Activated CD8-positive, alpha-beta memory T cell treated with anti-CD3 and anti-CD28 coated beads, Interleukin-2, amount 50 U/mL, for 1 hour (primary cell): ENCODE results near the gene TRIM7.
"Not testable (repeated sequence)": the region's sequence is repeated elsewhere in the genome, so short reads cannot be mapped to it uniquely, and the experiment has no call there.

Experiments
- DNase-seq: peaks from one replicate; pipeline ENCODE4 v3.0.0-alpha.2; 2020; ENCODE audit errors: extremely low read depth

Gene TRIM7

DNA sequence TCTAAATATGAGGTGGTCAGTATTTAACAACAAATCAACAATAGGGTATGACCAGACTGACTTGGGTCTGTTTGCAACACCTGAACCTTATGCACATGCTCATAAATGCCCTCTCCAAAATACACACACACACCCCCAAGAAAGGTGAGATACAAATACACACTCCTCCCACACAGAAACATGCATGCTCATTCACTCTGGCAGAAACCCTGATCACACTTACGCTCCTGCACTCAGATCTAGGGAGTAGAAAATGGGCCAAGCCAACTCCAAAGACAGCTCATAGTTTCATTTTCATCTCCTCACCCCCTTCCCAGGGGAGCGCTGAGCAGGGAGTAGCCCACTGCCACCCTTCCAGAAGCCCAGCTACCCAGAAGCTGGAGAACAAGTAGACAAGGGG, 11.3 kb downstream of the TRIM7 start:
- no peak for DNase-seq

DNA sequence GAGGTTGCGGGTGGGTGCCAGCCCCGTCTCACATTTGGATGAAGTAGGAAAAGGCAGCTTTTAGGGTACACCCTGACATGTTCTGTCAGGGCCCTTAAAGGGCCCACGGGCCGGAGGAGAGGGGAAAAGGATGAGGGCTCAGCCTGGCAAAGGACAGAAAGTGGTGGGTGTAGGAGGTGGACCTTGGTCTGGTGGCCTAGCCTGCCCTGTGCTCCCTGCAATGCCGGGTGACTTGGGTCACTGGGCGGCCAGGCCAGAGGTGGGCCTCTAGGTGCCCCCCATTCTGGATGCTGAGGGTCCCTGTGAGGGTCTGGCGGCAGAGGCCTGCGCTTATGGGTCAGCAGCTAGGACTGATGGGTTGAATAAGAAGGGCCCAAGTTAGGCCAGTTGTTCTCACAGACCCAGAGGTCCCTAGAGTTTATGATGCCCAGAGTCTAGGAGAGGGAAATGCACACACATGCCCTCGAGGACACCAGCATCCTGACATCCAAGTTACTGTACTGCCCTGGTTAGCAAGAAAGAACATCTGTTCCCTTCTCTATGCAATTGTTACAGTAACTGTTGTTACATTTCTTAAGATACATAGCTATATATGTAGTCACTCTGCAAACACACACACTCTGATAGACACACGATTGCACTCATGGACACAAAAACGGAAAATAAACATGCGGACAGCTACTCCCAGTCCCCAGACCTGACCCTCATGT, 12.5 kb downstream of the TRIM7 start:
- DNase-seq, result no peak

DNA sequence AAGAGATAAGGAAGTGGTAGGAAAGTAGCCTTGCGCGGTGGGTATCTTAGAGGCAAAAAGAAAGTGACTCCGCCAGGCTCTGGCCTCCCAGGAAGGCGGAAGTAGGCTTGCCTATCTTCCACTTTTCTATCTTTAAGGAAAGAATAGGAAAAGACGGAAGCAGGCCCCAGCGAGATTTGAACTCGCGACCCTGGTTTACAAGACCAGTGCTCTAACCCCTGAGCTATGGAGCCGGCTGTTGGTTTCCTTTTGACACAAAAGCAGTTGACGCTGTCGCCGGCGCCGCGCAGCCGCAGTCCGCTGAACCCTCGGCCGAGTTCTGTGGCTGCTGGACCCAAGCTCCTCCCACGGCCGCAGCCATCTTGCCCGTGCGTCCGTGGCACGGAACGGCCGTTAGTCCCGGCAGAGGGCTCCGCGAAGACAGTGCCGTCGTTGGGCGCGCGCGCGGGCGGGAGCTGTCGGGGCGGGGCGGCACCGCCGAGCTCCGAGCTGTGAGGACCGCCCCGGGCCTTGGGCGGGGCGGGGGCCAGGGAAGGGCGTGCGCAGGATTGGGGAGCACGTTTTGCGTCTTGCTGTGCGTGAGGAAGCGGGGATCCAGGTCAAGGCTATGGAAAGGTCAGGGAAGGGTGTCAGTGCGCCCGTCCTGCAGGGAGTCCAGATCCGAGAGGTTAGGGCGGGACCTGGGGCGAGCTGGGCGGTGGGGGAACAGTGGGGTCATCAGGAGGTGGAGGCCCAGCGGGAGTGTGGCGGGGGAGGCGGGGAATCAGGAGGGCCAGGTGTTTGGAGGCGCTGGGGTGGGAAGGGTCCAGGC, 13.3 kb downstream of the TRIM7 start:
- peak; percentile 77 for DNase-seq

DNA sequence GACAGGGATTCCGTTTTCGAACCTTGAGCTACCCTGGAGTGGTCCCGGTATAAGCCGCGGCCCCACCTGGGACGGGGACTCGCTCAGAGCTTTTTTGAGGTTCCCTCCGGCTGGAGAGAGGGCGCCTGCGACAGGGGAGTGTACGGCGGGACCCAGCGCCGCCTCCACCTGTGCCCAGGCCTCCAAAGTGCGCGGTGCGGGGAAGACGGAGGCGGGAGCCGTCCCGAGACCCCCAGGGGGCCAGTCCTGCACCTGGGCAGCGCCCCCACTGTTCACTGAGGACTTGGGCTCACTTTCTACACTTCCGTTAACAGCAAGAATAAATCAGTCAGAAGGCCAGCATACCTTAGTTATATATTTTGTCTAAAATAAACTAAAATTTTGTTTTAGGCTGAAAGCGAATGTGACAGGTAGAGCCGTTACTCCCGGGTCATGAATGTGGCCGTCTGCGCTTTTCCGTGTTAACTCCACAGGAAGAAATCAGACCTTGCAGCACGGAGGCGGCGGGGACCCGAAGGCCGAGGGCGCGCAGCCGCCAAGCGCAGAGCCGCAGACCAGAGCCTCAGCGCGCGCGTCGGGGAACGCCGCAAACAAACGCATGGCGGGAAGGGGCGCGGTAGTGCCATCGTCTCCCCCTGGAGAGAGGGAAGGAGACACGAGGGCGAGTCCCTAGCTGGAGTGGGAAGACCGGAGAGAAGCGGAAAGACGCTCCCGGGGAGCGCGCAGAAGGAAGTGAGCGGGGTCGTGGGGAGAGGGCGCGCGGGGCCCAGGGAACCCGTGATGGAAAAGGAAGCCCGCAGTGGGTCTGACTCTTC, 14.1 kb downstream of the TRIM7 start:
- DNase-seq, result no peak

DNA sequence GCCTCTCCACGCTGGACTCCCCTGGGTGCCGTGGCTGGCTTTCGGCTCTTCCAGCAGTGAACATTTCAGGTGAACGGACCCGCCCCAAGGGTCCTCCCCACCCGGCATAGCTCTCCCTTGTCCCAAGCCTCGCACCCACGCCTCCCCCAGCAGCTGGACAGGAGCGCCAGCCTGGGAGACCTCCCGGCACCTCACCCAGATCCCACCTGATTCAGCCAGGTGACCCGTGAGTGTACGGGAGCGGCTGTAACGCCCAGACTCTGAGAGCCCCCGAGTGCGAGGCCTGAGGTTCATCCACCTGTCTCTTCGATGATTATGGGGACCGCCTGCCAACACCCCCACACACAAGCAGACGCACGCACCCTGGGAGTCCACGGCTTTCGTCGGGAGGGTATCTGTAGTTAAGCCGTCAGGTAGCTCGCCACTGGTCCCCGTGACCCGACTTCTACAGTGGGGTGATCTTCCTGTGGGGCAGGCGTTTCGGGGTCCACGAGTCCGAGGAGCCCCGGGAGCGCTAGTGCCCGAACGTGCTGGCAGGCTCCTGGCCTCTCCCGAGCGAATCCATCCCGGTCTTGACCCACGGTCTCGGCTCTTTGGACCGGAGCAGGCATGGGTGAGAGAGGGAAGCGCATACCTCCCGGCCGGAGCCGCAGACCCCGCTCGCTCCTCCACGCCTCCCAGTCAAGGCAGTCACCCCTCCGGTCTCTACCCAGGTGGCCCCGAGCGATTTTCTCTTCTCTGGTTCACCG, 14.9 kb downstream of the TRIM7 start:
- DNase-seq, result no peak

DNA sequence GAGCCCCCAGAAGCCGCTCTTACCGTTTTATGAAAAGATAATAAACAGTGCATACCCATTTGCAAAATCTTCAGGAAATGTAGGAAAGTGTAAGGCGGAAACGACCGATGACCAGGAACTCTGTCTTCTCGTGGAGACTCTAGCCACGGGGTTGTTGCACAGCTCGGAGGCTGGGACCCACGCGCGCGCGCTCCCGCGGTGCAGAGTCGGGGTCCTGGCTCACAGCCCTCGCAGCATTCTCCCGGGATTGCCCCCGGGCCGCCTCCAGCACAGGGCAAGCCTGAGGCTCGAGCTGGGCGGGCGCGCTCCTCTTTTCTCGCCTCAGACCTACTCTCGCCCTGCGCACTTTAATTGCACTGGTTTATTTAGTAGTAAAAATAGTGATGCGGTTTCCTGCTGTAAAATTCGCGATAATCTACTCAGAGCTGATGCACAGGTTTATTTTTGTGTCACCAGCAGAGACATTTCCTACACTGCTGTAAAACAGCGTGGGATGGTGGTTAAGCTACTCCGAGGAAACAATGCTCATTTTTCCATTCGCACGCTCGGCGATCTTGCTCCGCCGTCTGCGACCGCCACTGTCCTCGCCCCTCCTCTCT, 15.5 kb downstream of the TRIM7 start:
- DNase-seq, result no peak

DNA sequence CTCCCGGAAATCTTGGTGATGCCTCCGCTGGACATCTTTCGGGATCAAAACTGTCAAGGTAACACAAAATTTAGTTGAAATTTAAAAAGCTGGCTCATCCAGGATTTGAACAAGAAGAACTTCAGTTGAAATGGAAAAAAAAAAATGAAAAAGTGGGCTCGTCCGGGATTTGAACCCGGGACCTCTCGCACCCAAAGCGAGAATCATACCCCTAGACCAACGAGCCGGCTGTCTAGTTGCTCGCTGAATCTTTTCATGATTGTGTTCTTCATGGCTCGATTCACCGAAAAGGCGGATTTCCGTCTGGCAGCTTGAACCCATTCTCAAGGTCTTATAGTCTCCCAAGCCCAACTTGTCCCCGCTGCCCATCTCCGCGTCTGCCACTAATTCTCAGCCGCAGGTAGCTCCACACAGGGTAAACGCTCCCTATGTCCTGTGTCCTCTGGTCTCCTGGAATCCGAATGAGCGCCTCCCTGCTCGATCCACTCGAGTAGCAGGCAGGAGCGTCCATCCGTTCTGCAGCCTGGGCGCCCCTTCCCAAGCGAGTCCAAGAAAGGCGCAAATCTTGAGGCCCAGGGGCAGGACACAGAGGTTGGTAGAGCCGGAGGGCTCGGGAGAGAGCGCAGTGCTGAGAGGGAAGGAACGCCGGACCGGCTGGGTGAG, 16.2 kb downstream of the TRIM7 start:
- no peak for DNase-seq

DNA sequence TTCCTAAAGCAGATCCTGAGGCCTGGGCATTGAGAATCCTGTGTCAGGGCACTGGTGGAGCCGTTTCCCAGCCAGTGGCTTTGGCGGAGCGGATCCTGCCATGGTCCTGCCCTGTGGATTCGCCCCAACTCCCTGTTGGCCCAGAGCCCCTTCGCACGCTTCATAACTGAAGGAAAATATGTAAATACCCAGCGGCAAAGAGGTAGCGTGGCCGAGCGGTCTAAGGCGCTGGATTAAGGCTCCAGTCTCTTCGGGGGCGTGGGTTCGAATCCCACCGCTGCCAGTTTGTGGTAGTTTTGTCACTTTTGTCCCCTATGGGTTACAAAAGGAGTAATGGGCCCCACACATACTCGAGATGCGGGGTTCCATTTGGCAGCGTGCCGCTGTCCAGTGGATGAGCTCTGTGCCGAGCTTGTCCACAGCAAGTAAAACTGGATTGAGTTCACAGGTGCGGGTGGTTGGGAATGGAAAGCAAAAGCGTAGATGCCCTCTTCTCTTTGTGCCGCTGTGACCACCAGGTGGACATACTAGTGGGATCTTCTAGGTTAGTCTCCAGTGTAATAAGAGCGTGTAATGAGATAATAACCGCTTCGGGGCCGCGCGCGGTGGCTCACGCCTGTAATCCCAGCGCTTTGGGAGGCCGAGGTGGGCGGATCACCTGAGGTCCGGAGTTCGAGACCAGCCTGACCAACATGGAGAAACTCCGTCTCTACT, 17.3 kb downstream of the TRIM7 start:
- no peak for DNase-seq

DNA sequence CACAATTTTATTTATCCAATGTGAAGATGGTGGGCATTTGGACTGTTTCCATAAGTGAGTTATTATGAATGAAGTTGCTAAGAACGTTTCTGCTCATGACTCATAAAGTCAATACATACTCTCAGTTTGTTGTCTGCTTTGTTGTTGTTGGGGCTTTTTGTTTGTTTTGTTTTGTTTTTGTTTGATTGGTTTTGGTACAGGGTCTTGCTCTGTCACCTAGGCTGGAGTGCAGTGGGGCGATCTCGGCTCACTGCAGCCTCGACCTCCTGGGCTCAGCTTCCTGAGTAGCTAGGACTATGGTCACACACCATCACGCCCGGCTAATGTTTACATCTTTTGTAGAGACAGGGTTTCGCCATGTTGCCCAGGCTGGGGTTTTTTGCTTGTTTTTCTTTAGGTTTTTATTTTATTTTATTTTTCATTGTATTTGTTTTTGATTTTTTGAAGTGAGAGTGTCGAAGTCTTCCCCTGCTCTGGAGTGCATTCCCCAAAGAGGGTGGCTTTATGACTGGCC, 18.0 kb downstream of the TRIM7 start:
- no peak for DNase-seq

DNA sequence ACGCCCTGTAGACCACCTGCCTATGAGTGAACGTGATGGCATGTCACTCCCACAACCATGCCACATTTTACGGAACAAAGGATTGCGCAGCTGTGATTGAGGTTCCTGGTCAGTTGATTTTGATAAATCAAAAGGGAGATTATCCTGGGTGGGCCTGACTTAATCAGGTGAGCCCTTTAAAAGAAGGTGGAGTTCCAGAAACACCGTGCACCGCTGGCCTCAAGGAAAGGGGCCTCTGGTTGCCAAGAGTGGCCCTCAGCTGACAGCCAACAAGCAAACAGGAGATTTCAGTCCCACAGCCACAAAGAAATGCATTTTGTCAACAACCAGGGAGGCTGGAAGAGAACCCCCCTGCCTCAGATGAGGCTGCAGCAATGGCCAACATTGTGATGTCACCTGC, 19.0 kb downstream of the TRIM7 start:
- no peak for DNase-seq

DNA sequence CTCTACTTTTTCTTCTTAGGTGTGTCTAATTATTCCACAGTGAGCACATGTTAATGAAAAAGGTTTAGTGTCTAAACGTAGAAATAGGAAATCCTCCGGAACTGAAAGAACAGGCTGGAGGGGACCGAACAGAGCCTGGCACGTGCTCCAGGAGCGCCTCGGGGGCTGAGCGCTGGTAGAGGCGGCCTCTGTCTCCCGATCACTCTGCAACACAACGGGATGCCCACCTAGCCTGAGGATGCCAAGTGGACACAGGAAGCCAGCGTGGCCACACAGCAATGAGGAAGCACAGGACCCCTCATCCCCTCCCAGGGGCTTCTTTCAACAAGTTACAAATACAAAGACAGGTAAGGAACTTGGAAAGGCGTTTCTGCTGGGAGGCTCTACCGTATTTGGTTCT, 19.4 kb downstream of the TRIM7 start:
- DNase-seq, result no peak

DNA sequence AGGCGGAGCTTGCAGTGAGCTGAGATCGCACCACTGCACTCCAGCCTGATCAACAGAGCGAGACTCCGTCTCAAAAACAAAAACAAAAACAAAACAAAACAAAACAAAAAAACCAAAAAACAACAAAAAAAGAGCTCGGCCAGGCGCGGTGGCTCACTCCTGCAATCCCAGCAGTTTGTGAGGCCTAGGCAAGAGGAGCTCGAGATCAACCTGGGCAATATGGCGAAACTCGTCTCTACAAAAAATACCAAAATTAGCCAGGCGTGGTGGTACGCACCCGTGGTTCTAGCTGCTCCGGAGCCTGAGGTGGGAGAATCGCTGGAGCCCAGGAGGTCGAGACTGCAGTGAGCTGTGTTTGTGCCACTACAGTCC, 20.2 kb downstream of the TRIM7 start:
- no peak for DNase-seq

DNA sequence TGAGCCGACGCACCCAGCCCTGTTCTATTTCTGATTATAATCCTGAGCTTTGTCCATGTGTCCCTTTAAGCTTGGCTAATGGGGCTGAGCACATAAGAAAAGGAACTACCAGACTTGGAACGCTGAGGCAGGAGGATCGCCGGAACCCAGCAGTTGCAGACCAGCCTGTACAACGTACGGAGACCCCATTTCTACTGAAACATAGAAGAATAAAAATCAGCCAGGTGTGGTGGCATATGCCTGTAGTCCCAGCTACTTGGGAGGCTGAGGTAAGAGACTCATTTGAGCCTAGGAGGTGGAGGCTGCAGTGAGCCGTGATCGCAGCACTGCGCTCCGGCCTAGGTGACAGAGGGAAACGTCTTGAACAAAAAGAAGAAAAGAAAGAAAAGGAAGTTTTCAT, 22.3 kb downstream of the TRIM7 start:
- no peak for DNase-seq

DNA sequence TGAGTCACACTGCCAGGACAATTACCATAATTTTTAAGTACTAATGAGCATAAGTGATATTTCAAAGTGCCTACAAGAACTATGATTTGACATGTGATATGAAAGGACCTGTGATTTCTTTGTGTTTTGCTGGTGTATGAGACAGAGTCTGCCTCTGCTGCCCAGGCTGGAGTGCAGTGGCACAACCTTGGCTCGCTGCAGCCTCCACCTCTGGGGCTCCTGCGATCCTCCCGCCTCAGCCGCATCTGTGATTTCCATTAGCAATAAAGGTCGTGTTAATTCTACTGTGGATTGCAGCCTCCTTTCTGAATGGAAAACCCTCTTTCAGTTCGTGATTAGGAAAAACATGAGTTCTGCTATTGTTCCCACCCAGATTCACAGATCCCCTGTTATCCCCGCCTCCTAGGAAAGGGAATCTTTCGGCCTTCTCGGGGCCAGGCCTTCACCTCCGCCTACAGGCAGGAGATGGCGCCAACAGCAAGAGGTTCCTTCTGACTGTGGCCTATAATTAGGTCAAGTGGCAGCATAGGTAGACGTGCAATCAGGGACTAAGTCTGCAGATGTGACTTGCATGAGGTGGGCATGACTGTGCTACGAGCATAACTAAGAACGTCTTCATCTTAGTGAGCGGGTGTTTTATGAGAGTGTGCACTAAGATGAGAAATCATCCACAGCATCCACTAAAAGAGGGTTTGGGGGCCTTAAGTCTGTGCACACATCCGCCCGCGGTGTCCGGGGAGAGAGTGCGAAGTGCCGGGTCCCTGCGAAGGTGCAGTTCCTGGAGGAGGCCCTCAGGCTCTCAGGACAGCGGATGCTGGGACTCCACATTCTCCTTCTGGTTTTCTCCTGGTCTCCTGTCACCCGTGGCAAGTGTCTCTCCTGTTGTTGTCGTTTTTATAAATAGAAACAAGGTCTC, 23.1 kb downstream of the TRIM7 start:
- no peak for DNase-seq

DNA sequence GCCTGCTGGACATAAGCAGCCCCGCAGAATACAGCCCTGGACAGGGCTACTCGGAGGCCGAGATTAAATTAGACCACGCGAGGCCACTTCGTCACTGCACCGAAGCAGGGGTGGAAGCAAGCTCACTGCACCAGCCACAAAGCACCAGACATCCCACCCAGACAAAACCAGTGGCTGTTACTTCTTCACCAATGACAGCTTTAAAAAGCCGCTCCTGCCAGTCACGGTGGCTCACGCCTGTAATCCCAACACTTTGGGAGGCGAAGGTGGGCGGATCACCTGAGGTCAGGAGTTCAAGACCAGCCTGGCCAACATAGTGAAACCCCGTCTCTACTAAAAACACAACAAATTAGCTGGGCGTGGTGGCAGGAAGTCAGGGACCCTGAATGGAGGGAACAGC, 27.4 kb downstream of the TRIM7 start:
- DNase-seq, result not testable (repeated sequence)

DNA sequence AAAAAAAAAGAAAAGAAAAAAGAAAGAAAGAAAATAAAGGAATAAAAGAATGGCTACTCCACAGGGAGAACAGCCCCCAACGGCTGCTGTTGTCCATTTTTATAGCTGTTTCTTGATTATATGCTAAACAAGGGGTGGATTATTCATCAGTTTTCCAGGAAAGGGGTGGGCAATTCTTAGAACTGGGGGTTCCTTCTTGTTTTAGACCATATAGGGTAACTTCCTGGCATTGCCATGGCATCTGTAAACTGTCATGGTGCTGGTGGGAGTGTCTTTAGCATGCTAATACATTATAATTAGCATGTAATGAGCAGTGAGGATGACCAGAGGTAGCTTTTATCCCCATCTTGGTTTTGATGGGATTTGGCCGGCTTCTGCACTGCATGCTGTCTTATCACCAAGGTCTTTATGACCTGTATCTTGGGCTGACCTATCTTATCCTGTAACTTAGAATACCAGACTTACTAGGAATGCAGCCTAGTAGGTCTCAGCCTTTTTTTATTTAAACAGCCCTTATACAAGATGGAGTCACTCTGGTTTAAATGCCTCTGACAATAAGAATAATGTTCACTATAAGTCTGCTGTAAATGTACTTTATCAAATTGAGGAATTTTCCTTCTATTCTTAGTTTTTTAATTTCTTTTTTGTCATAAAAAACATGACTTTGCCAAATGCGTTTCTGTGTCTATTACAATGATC, 28.6 kb downstream of the TRIM7 start:
- DNase-seq, result no peak

DNA sequence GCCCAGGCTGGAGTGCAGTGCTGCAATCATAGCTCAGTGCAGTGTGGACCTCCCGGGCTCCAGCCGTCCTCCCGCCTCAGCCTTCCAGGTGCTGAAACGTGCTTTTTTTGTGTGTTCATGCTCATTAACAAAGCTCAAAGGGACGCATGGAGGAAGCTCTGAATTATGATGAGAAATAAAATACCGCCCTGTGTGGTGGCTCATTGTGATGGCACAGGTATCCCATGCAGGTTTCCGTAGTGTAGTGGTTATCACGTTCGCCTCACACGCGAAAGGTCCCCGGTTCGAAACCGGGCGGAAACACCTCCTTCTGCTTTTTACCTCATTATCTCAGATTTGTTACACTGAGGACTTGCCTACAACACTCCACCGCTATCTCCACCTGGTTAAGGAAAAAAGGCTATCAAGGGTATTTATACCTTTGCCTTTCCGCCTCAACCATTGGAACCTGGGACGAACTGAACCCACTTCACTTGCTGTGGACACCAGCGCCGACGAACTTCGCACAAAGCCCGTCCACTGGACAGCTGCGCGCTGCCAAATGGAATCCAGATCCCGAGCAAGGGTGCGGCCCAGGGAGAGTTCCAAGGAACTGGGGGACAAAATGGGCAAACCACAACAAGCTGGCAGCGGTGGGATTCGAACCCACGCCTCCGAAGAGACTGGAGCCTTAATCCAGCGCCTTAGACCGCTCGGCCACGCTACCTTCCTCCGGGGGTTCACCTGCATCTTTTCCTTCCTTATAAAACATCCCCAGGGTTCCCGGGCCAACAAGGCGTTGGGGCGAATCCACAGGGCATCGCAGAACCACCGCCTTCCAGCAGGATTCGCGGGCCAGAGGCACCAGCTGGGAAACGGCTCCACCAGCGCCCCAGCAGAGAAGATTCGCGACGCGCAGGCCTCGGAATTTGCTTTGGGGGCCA, 31.3 kb downstream of the TRIM7 start:
- no peak for DNase-seq
